Muscle of leg (tissue), 16 donors: Measurements from ENCODE around the gene CHRNE. TPM values are rescaled to one million over a fixed set of nuclear protein-coding genes. Genes with fewer than 3 reads are reported as not detected.

ENCODE experiments used
- DNase-seq: peaks from one replicate; pipeline ENCODE4 v3.0.0; 2013
- H3K27ac ChIP-seq: one replicate; pipeline ENCODE4 v1.5.1; 2013; ENCODE audit warnings: mild to moderate bottlenecking, low read length, control low read depth
- H3K27me3 ChIP-seq: one replicate; pipeline ENCODE4 v1.6.1; 2013; ENCODE audit warnings: low read length; ENCODE audit not compliant: control insufficient read depth, insufficient read depth
- H3K36me3 ChIP-seq: one replicate; pipeline ENCODE4 v1.6.1; 2013; ENCODE audit warnings: low read length; ENCODE audit not compliant: control insufficient read depth, insufficient read depth
- H3K4me1 ChIP-seq: one replicate; pipeline ENCODE4 v1.6.1; 2013; ENCODE audit warnings: low read length; ENCODE audit not compliant: control insufficient read depth, insufficient read depth
- H3K4me3 ChIP-seq: one replicate; pipeline ENCODE4 v1.5.1; 2013; ENCODE audit warnings: low read length, control low read depth
- H3K9me3 ChIP-seq: replicated peaks from 2 replicates; pipeline ENCODE4 v1.6.1; 2013; ENCODE audit warnings: low read depth, low read length; ENCODE audit not compliant: control insufficient read depth
- WGBS: methylation state at CpG from one replicate; pipeline ENCODE4 v1.1.5; 2013; ENCODE audit warnings: missing lambda C conversion rate; ENCODE audit not compliant: insufficient coverage; 5-methylcytosine and 5-hydroxymethylcytosine counted together
- long read RNA-seq, 11 donors: transcript quantifications; one replicate each; lab custom pipeline, GENCODE V29; 2026
- polyA plus RNA-seq, 8 donors: library from polyadenylated mRNA; unstranded; fragments of 120-200 nt; gene quantifications; one replicate each; pipeline versions ENCODE4 v1.2.1 to v1.2.3, GENCODE V29; 2013; ENCODE audit warnings: inconsistent platforms in 1 of 8, low replicate concordance in 1 of 8; ENCODE audit not compliant: insufficient read length in 8 of 8, insufficient read depth in 1 of 8
- total RNA-seq: library from RNA; stranded (reverse); fragments of 120-200 nt; gene quantifications from one replicate; pipeline ENCODE4 v1.2.4, GENCODE V29; 2013

The CHRNE gene
- total RNA-seq, result 1.5 TPM
- 1 to 10 TPM in 6 of 8 donors, under 1 TPM in 2; 0.53 to 2.5 (median 1.4) TPM for polyA plus RNA-seq
- long read RNA-seq, donor 1, result 0 reads
- long read RNA-seq, donor 2, result 0 reads
- long read RNA-seq, donor 3, partial matches to known transcripts, result 4,252 of 4,821 reads
- long read RNA-seq, donor 3, other reads (novel, unspliced or antisense), result 568 of 4,821 reads
- long read RNA-seq, donor 4, result 0 reads
- long read RNA-seq, donor 5, result 0 reads
- long read RNA-seq, donor 6, partial matches to known transcripts, result 4,900 of 5,365 reads
- long read RNA-seq, donor 6, other reads (novel, unspliced or antisense), result 465 of 5,365 reads
- long read RNA-seq, donor 7, partial matches to known transcripts, result 2,084 of 2,628 reads
- long read RNA-seq, donor 7, other reads (novel, unspliced or antisense), result 544 of 2,628 reads
- long read RNA-seq, donor 8, result 0 reads
- long read RNA-seq, donor 9, partial matches to known transcripts, result 2,471 of 2,646 reads
- long read RNA-seq, donor 9, other reads (novel, unspliced or antisense), result 175 of 2,646 reads
- long read RNA-seq, donor 10, partial matches to known transcripts, result 2,568 of 3,406 reads
- long read RNA-seq, donor 10, other reads (novel, unspliced or antisense), result 837 of 3,406 reads
- long read RNA-seq, donor 11, partial matches to known transcripts, result 0 of 1 reads
- long read RNA-seq, donor 11, other reads (novel, unspliced or antisense), result 0 of 1 reads

DNA sequence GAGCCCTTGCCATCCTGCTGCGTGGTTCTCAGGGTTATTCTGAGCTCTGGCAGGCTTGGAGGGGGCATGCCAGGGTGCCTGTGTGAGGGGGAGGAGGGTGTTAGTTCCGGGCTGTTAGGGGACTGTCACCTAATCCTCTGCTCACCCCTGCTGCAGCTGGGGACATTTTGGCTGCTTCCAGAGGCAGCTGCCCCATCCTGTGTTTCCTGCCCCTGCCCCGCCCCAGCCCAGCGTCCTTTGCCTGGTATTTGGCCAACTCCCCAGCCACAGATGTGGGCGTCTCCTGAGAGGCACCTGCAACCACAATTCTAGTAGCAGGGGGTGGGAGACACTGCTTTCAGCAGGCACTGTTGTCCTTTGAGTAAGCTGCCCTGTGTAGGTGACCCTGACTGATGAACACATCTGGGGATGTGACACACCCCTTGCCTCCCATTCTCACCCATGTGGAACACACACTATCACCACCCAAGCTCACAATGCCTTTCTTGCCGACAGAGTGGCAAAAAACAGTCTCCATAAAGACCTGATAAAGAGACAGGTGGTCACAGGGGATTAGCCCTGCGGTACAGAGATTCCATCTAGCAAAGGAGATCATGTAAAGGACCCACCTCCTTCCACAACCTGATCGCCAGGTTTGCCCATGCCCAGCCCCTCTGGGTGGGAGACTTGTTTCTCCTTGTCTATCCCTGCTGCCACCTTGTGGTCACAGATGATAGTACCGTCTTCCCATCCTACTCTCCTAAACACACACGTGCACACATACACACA is at the start of gene CHRNE:
TSS of gene CHRNE (minus strand) at position 48 of the 768 bp plus-strand sequence. CDS start at position 13, 35 bp downstream.
- H3K36me3 ChIP-seq, result no peaks in the 10 kb centered on the region
- no peak within 1 kb of the TSS for H3K4me3 ChIP-seq
- peaks cover 55% of the 10 kb centered on the region for H3K4me1 ChIP-seq
- DNase-seq, result peak; percentile 90
- WGBS, result 11% methylated on average over 7 of the region's 10 CpGs
- peaks cover 37% of the 10 kb centered on the region for H3K27me3 ChIP-seq
- H3K27ac ChIP-seq, result peak within 1 kb of the TSS; percentile 75
- no peaks in the 10 kb centered on the region for H3K9me3 ChIP-seq

DNA sequence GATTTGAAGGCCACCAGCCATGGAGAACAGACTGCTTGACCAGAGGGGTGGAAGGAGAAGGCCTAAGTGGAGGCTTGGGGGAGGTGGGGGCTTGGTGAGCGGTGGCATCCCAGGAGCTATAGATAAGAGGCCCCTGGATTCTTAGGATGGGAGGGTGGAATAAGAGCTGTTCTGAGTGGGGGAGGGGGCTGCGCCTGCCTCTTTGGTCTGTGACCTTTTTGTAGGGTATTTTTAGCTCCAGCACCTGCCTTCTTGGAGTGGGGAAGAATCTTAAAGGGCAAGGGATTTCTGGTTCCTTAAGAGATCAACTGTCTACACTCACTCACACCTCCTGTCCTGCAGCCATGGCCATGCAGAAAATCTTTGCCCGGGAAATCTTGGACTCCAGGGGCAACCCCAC is 48.6 kb upstream of the CHRNE start:
- Histone ChIP-seq H3K27ac (peak overlapping the region; percentile 98), H3K4me1 (peaks cover 49% of the 10 kb centered on the region), H3K27me3 (no peaks in the 10 kb centered on the region), H3K36me3 (peaks cover 18% of the 10 kb centered on the region), H3K4me3 (peak overlapping the region; percentile 90), H3K9me3 (no peaks in the 10 kb centered on the region)
- 50% methylated on average over 1 of the region's 3 CpGs for WGBS
- DNase-seq, result peak; percentile 68

DNA sequence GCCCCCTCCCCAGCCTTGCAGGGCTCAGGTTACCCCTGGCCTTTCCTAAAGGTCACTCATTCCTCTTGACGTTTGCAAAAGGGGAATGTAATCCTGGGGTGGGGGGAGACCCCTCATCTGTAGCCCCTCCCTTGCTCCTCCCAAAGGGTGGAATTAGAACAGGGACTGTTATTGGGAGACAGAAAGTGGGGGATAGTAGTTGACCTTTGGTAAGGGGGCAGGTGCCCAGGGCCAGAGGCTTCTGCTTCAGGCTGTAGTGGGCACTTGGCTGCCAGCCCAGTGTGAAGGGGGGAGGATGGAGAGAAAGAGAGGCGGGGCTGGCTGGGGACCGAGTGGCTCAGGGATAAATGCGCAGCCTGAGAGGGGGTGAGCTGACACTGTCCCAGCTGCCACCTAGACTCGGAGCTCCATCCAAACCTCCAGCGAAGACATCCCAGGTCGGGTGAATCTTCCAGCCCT is 47.9 kb upstream of the CHRNE start, which contains the start of gene ENO3:
TSS of gene ENO3 (plus strand) at position 374 of the 459 bp plus-strand sequence. CDS start 711 bp downstream, outside the sequence.
- Histone ChIP-seq H3K4me1 (peaks cover 51% of the 10 kb centered on the region), H3K9me3 (no peaks in the 10 kb centered on the region), H3K4me3 (peak within 1 kb of the TSS; percentile 90), H3K27me3 (no peaks in the 10 kb centered on the region), H3K36me3 (peaks cover 19% of the 10 kb centered on the region), H3K27ac (peak within 1 kb of the TSS; percentile 98)
- DNase-seq, result peak; percentile 74
- 0% methylated on average over 1 of the region's 7 CpGs for WGBS

DNA sequence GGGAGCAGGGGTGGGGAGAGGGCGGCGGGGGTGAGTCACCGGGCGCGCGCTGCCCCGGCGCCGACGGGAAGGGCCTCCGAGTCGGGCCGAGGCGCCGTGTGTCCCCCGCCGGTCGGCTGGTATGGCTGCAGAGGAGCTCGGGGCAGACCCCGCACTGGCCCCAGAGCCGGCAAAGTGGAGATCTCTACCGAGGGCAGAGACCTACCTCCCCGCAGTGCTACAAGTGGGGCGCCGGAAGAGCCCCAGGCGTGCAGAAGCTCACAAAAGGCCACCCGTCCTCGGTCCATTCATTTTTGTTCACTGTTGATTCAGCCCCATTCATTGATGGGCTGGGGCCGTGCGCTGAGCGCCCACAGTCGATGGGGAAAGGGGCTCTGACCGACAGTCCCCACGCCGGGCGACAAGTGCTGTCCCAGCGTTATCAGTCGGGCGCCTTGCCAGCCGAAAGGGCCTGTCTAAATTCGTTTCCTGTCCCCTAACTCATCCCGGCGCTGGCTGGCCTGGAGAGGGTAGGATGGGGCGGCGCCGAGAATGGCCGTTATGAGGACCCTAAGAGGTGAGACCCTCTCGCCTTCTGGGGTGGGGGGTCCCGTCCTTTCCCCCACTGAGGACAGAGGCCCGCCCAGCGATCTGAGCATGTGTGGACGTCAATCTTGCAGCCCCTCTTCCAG is 47.3 kb upstream of the CHRNE start:
- Histone ChIP-seq H3K36me3 (peaks cover 21% of the 10 kb centered on the region), H3K4me1 (peaks cover 52% of the 10 kb centered on the region), H3K27ac (peak overlapping the region; percentile 98), H3K9me3 (no peaks in the 10 kb centered on the region), H3K4me3 (peak overlapping the region; percentile 90), H3K27me3 (no peaks in the 10 kb centered on the region)
- peak; percentile 71 for DNase-seq
- WGBS, result 1% methylated on average over 40 of the region's 52 CpGs

DNA sequence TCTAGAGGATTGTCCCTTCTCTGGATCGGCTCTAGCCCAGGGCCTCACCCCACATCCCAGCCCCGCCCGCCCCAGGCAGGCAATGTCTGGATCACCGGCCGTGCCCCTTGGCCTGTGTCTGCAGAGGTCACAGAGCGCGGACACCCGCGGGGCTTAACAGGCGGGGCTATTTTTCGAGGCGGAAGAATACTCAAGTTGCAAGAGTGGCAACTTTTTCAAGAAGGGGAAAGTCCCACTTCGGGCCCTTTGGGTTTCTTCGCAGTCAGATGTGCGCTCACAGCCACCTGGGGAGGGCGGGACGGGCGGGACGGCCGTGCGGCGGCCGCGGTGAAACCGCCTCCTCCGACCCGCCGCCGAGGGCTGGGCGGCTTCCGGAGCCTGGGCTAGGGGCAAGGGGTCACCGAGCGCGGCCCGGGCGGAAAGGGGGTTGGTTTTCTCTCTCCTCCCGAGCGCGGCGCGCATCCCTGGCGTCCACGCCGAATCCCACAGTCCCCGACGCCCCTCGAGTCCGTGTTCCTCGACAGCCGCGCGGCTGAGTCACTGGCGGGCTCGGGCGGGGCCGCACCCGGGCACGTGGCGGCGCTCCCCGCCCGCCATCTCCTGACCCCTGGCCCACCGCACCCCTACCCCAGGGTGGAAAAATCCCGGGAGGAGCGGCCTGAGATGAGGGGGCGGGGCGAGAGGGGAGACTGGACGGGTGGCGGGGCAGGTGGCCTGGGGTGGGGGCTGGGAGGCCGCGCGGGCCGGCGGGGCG is 46.6 kb upstream of the CHRNE start:
- H3K9me3 ChIP-seq, result no peaks in the 10 kb centered on the region
- DNase-seq, result peak; percentile 86
- H3K4me1 ChIP-seq, result peaks cover 55% of the 10 kb centered on the region
- H3K27me3 ChIP-seq, result no peaks in the 10 kb centered on the region
- WGBS, result under 1% methylated on average over 44 of the region's 75 CpGs
- H3K4me3 ChIP-seq, result peak overlapping the region; percentile 90
- peak overlapping the region; percentile 99 for H3K27ac ChIP-seq
- peaks cover 24% of the 10 kb centered on the region for H3K36me3 ChIP-seq

DNA sequence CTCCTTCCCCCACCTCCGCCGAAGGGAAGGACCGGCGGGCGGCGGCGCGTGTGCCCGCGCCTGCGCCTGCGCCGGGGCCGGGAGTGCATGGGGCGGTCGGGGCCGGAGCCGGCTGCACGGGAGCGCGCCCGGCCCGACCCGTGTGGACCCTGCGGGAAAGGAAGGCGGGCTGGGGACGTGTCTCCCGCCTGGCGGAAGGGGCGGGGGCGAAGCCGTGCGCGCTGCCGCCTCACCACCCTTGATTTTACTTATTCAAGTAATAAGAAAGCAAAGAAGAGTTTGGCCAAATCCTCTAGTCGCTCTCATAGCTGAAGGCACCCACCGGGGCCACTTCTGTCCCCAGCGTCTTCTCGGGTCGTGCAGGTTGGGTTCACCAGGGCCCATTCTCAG is 46.0 kb upstream of the CHRNE start:
- peaks cover 55% of the 10 kb centered on the region for H3K4me1 ChIP-seq
- H3K27me3 ChIP-seq, result no peaks in the 10 kb centered on the region
- H3K9me3 ChIP-seq, result no peaks in the 10 kb centered on the region
- WGBS, result 0% methylated on average over 40 of the region's 40 CpGs
- DNase-seq, result peak; percentile 97
- H3K36me3 ChIP-seq, result peaks cover 29% of the 10 kb centered on the region
- H3K27ac ChIP-seq, result peak overlapping the region; percentile 99
- H3K4me3 ChIP-seq, result peak overlapping the region; percentile 90

DNA sequence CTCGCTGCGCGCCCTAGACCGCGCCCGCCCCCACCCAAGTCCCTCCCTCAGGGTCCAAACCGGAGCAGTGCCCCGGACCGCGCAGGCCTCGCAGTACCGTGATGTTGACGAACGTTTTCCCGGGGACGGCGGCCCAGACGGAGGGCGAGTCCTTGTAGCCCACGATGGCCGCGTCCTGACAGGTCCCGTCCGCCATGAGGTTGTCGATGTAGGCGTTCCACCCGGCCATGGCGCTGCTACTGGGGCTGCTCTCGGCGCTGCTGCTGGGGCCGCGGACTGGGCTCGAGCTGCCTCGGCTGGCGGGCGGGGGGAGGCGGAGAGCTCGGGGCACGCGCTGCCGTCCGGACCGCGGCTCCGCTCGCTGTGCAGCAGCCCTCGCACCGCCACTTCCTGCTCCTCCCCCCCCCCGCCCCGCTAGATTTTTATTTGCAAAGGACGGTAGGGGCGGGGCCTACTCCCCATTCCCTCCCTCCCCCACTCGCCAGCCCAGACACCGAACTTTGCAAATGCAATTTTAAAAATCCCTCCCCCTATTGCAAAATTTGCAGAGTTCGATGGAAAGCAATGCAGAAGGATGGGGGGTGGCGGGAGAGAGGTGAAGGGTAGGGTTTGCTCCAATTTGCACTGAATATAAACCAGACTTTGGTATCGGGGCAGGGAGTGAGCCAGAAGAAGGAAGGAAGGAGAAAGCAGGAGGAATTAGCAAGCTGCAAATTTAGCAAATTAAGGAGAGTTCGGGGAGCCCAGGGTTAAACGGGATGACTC is 45.5 kb upstream of the CHRNE start, which contains the start of gene PFN1:
TSS of gene PFN1 (minus strand) at position 365 of the 765 bp plus-strand sequence. CDS start at position 229, 136 bp downstream.
- no peaks in the 10 kb centered on the region for H3K9me3 ChIP-seq
- under 1% methylated on average over 50 of the region's 59 CpGs for WGBS
- peaks cover 50% of the 10 kb centered on the region for H3K4me1 ChIP-seq
- peaks cover 35% of the 10 kb centered on the region for H3K36me3 ChIP-seq
- peak within 1 kb of the TSS; percentile 90 for H3K4me3 ChIP-seq
- peak within 1 kb of the TSS; percentile 99 for H3K27ac ChIP-seq
- peak; percentile 98 for DNase-seq
- H3K27me3 ChIP-seq, result no peaks in the 10 kb centered on the region

DNA sequence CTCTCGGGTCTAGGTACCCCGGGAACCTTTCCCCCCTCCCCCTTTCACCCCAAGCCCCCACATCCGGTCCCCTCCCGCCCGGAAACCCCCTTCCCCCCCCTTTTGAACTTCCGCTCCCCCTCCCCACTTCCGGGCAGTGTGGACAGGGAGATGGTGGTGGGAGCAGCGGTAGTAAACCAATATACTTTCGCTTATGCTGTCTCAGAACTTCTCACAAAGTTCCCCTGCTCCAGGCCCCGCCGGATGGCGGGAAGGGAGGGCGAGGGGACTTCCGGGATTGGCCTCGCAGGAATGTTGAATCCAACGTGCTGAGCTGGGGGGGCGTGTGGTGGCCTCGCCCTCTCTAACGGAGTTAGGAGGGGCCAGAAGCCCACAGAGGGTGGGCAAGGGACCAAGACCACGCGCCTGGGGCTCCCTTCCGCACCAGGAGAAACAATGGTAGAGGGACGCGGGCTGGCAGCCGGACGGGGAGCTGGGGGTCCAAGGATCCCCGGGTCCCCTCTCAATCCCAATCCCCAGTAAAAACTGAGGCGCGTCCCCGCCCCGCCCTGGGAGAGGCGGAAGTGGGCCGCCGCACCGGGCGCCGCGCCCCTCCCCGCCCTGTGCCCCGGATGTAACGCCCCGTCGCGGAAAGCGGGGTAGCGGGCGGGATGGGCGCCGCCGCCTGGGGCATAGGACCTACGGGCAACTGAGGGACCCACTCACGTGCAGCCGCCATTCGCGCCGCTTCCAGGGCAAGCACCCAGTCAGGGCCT is 44.7 kb upstream of the CHRNE start:
- peak; percentile 82 for DNase-seq
- H3K4me1 ChIP-seq, result peaks cover 43% of the 10 kb centered on the region
- WGBS, result under 1% methylated on average over 46 of the region's 56 CpGs

More for the DNA sequence above, 44.7 kb upstream of the CHRNE start:
- Histone ChIP-seq H3K9me3 (no peaks in the 10 kb centered on the region), H3K27ac (peak overlapping the region; percentile 98), H3K27me3 (no peaks in the 10 kb centered on the region), H3K4me3 (peak overlapping the region; percentile 90), H3K36me3 (peaks cover 40% of the 10 kb centered on the region)
